ENCODE results near the gene ARHGAP29. TPM values are rescaled to one million over a fixed set of nuclear protein-coding genes. Genes with fewer than 3 reads are reported as not detected.
A peak's percentile ranks its signal among the peaks of the same experiment; 100 is the strongest.

Gene ARHGAP29
- total RNA-seq, 1 experiment from 2014 or later: 1.8 TPM

DNA sequence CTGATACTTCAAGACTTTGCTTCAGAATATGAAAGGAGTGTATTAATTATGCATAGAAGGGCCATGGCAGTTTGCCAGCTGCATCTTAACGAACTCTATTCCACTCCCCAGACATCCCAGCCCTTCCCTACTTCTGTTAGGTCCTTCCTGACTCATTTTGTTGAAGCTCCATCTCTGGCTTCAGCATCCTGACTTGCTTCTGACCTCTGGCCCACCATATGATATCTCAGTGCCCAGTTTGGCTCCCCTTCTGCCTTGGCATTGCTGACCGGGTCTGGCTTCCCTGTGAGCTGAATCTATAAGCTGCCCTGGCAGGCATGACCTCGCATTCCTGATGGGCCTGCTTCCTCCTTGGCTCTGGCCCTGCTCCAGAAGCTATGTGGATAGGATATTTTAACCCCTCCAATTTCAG is 27.6 kb upstream of the ARHGAP29 start:
- TF ChIP-seq EZH2 (IDR thresholded peaks at IDR 0.05; ENCODE audit: borderline replicate concordance, low read depth, low read length, poor library complexity, severe bottlenecking): no peak
- TF ChIP-seq, protein P1, sequence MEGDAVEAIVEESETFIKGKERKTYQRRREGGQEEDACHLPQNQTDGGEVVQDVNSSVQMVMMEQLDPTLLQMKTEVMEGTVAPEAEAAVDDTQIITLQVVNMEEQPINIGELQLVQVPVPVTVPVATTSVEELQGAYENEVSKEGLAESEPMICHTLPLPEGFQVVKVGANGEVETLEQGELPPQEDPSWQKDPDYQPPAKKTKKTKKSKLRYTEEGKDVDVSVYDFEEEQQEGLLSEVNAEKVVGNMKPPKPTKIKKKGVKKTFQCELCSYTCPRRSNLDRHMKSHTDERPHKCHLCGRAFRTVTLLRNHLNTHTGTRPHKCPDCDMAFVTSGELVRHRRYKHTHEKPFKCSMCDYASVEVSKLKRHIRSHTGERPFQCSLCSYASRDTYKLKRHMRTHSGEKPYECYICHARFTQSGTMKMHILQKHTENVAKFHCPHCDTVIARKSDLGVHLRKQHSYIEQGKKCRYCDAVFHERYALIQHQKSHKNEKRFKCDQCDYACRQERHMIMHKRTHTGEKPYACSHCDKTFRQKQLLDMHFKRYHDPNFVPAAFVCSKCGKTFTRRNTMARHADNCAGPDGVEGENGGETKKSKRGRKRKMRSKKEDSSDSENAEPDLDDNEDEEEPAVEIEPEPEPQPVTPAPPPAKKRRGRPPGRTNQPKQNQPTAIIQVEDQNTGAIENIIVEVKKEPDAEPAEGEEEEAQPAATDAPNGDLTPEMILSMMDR (conservative IDR thresholded peaks at IDR 0.05; ENCODE audit: low read depth, low read length): no peak
- no TSS peak for BruUV-seq (replicated peaks)
- intact Hi-C loops (cut with micrococcal nuclease; ENCODE audit: unreplicated experiment): no loop called here
- no peaks in the 10 kb centered on the region for H3K36me3 ChIP-seq (ENCODE audit: insufficient read depth, low read length, poor library complexity, severe bottlenecking)
- H3K27ac ChIP-seq (ENCODE audit: low read depth, low read length, poor library complexity, severe bottlenecking): no peak overlapping the region
- ChIA-PET POLR2A (ENCODE audit: low non-redundant PET) (no interaction called here), CTCF (no interaction called here)
- H3K27me3 ChIP-seq (replicated peaks; ENCODE audit: insufficient read depth, low read depth, low read length, poor library complexity): no peaks in the 10 kb centered on the region
- no peaks in the 10 kb centered on the region for H3K9me3 ChIP-seq (ENCODE audit: low read depth, low read length, poor library complexity, severe bottlenecking)
- H3K4me1 ChIP-seq (ENCODE audit: insufficient read depth, low read length, poor library complexity, severe bottlenecking): no peaks in the 10 kb centered on the region
- no peak overlapping the region for H3K4me3 ChIP-seq (ENCODE audit: low read depth, low read length, poor library complexity, severe bottlenecking)
- peak; percentile 61 for DNase-seq (ENCODE audit: low spot score)

DNA sequence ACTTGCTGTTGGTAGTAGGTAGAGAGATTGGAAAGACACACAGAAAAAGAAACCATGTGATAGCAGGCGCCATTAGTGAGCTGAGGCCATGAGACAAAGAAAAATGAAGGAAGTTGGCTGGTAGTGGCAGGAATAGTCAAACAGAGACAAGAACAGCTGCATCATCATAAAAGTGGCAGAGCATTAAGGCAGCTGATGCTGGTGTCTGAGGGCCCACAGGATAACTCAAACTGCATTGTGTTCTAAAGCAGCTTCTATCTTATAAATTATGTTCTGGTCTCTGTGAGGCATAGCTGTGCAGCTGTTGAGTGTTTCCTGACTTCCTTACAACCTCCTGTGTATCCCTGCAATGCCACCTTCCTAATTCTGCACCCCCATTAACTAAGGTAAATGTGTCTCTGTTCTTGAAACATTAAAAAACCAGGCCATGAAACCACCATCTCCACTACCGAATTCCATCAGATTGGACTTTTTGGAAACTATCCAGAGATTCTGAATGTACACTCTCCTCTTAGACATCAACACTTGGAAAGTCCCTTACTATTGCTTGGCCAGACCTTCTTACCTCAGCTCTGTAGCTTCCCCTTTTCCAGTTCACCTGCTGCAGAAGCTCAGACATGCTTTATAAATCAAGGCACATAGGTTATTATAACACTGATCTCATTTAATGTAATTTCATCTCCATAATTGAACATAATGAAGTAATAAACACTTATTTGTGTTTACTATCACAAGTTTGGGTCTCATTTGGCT is 23.4 kb upstream of the ARHGAP29 start:
- Histone ChIP-seq H3K27ac (ENCODE audit: low read depth, low read length, poor library complexity, severe bottlenecking) (no peak overlapping the region), H3K4me3 (ENCODE audit: low read depth, low read length, poor library complexity, severe bottlenecking) (no peak overlapping the region), H3K36me3 (ENCODE audit: insufficient read depth, low read length, poor library complexity, severe bottlenecking) (no peaks in the 10 kb centered on the region), H3K9me3 (ENCODE audit: low read depth, low read length, poor library complexity, severe bottlenecking) (no peaks in the 10 kb centered on the region), H3K27me3 (replicated peaks; ENCODE audit: insufficient read depth, low read depth, low read length, poor library complexity) (no peaks in the 10 kb centered on the region), H3K4me1 (ENCODE audit: insufficient read depth, low read length, poor library complexity, severe bottlenecking) (no peaks in the 10 kb centered on the region)
- POLR2A ChIA-PET (ENCODE audit: low non-redundant PET): interaction anchor here (0.7 kb wide), 1 partner anchor 163 kb away, joined by 3 read pairs; no protein-coding TSS in a partner anchor
- CTCF ChIA-PET: no interaction called here
- TF ChIP-seq, protein P1 (conservative IDR thresholded peaks at IDR 0.05; ENCODE audit: low read depth, low read length): no peak
- no peak for TF ChIP-seq EZH2 (IDR thresholded peaks at IDR 0.05; ENCODE audit: borderline replicate concordance, low read depth, low read length, poor library complexity, severe bottlenecking)
- DNase-seq (ENCODE audit: low spot score): no peak
- intact Hi-C loops (cut with micrococcal nuclease; ENCODE audit: unreplicated experiment): no loop called here
- no TSS peak for BruUV-seq (replicated peaks)

- TF ChIP-seq EZH2 (IDR thresholded peaks at IDR 0.05; ENCODE audit: borderline replicate concordance, low read depth, low read length, poor library complexity, severe bottlenecking): no peak
- TF ChIP-seq, protein P1 (conservative IDR thresholded peaks at IDR 0.05; ENCODE audit: low read depth, low read length): no peak
- no peaks in the 10 kb centered on the region for H3K4me1 ChIP-seq (ENCODE audit: insufficient read depth, low read length, poor library complexity, severe bottlenecking)
- no peak for DNase-seq (ENCODE audit: low spot score)
- H3K36me3 ChIP-seq (ENCODE audit: insufficient read depth, low read length, poor library complexity, severe bottlenecking): no peaks in the 10 kb centered on the region
- no peak overlapping the region for H3K4me3 ChIP-seq (ENCODE audit: low read depth, low read length, poor library complexity, severe bottlenecking)
- intact Hi-C loops (cut with micrococcal nuclease; ENCODE audit: unreplicated experiment): no loop called here
- BruUV-seq (replicated peaks): no TSS peak
- no peak overlapping the region for H3K27ac ChIP-seq (ENCODE audit: low read depth, low read length, poor library complexity, severe bottlenecking)
- peaks cover 4% of the 10 kb centered on the region for H3K27me3 ChIP-seq (replicated peaks; ENCODE audit: insufficient read depth, low read depth, low read length, poor library complexity)
- POLR2A ChIA-PET (ENCODE audit: low non-redundant PET): interaction anchor here (0.7 kb wide), 1 partner anchor 162 kb away, joined by 3 read pairs; no protein-coding TSS in a partner anchor
- H3K9me3 ChIP-seq (ENCODE audit: low read depth, low read length, poor library complexity, severe bottlenecking): no peaks in the 10 kb centered on the region
- CTCF ChIA-PET: interaction anchor here (0.5 kb wide), 1 partner anchor 782 kb away, joined by 3 read pairs; no protein-coding TSS in a partner anchor
These were observed 22.4 kb upstream of the ARHGAP29 start for GRCh38 chr1:94259635-94260289.

Data from A673 (cell line).